ENCODE results near the gene KNOP1.

Gene KNOP1, protein sequence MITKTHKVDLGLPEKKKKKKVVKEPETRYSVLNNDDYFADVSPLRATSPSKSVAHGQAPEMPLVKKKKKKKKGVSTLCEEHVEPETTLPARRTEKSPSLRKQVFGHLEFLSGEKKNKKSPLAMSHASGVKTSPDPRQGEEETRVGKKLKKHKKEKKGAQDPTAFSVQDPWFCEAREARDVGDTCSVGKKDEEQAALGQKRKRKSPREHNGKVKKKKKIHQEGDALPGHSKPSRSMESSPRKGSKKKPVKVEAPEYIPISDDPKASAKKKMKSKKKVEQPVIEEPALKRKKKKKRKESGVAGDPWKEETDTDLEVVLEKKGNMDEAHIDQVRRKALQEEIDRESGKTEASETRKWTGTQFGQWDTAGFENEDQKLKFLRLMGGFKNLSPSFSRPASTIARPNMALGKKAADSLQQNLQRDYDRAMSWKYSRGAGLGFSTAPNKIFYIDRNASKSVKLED

DNA sequence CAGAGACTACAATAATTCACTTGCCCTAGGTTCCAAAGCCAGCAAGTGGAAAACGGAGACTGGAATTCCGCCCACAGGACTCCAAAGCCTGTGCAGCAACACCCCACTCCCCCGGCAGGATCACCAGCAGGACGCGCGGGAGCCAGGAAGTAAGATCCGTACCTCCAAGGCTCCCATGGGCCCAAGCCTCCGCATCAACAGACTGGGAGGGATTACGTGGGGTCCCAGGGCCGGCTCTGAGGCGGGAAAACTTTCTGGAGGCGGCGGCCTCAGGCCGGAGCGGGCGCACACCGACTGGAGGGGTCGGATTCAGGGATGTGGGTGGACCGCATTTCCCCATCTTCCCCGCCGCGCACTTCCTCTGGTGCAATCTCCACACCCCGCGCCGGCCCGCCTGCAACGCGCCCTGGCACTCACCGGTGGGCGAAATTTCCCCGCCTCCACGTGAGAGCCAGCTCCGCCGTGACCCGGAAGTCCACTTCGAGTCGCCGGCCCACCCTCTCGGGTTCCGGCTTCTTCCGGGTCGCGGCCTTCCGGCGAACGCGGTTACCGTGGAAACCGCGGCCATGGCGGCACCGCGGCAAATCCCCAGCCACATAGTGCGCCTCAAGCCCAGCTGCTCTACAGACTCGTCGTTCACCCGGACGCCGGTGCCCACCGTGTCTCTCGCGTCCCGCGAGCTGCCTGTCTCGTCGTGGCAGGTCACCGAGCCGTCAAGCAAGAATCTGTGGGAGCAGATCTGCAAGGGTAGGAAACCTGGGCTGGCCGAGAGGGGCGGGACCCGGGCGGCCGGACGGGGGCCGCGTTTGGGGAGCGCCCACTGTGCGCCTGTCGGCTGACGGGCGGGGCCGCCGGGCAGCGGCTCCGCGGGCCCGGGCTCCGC is at the start of gene KNOP1, which contains the start of gene IQCK:
TSS of gene KNOP1 (minus strand) at position 487 of the 883 bp plus-strand sequence. CDS start 3,192 bp downstream, outside the sequence.
TSS of gene IQCK (plus strand) at position 531 of the 883 bp plus-strand sequence. CDS start at position 567, 36 bp downstream.
- peak; percentile 72 for DNase-seq

DNA sequence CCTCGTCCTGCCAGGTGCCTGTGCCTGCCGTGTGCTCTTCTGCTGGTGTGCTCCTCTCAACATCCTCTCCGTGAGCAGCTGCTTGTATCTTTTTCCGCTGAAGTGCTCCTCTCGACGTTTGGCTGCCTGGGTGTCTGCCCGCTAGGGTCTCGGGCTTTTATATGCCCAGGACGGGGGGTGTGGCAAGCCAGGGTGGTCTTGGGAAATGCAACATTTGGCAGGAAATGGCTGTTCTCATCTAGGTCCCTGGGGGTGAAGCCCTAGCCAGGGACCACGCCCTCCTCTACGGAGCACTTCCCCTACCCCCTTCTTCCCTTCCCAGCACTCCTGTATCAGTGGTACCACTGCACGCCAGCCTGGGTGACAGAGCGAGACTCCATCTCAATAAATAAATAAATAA is 49.5 kb upstream of the KNOP1 start:
- no peak for DNase-seq

- no peak for DNase-seq
Observed at GRCh38 chr16:19766988-19767387, 49.0 kb upstream of the KNOP1 start.

- no peak for DNase-seq
Observed at GRCh38 chr16:19766554-19766884, 48.5 kb upstream of the KNOP1 start.

GRCh38 chr16:19765860-19766553 is 48.0 kb upstream of the KNOP1 start:
- DNase-seq, result no peak

GRCh38 chr16:19760356-19761060 is 42.5 kb upstream of the KNOP1 start:
- no peak for DNase-seq

DNA sequence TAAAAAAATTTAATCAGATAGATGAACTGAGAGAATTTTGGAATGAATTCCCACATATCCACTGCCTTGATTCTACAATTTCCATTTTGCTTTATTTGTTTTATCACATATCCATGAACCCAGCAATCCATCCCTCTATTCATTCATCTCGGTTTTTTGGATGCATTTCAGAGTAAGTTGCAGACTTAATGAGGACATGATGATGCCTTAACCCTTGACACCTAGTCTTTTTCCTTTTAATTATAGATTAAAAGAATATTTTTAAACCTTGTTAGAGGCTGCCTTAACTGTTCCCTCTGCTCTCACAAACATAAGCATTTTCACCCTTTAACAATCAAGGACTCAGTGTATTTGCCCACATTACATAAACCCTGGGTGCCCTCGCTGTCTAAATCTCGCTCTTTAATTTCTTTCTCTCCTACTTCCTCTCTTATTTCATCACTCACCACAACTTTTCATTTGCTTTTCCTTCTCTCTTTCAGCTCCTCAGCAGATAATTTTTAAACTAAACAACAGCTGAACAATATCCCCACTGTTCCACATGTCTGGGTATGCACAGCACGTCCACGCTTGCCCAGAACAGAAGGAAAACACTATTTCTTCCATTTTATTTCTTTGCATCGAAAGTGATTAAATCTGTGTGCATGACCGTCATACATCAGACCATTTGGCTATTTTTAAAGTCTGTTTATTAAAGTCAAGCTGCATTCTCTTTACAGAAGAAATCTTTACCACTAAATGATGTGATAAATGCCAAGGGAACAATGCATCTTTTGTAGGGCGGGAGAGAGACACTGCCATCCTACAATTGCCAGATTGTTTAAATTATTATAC is 40.0 kb upstream of the KNOP1 start:
- no peak for DNase-seq

DNA sequence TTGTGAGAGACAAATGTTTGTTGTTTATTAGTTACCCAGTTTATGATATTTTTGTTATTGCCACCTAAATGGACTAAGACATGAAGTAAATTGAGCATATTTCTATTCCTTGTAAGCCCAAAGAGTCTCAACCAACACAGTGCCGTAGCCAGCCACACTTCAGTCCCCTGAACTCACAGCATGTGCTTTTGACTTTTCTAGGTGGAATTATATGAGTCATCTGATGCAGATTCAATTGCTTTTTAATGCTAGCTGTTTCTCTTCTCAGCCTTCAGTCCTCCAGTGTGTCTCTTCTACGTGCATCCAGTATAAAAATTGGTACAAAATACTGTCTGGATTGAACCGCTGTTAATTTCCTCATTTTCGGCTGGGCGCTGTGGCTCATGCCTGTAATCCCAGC is 39.0 kb upstream of the KNOP1 start:
- no peak for DNase-seq

GRCh38 chr16:19755268-19755667 is 37.2 kb upstream of the KNOP1 start:
- DNase-seq, result no peak

DNA sequence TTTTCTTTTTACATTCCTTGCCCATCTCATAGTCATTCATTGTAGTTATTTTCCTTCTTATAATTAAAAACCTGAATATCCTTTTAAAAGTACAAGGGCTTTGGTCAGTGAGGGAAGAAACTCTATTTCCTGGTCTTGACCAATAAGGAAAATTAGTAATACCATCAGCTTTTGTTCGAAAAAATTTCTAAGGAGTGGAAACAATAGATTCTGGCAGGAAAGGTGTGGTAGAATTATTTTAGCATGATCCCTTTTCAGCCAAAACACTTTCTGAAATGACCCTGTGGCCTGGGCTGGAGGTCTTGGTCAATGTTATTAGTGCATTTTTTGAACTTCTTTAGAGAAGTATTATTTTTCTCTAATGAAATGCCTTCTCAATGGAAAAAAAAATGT is 36.6 kb upstream of the KNOP1 start:
- no peak for DNase-seq

DNA sequence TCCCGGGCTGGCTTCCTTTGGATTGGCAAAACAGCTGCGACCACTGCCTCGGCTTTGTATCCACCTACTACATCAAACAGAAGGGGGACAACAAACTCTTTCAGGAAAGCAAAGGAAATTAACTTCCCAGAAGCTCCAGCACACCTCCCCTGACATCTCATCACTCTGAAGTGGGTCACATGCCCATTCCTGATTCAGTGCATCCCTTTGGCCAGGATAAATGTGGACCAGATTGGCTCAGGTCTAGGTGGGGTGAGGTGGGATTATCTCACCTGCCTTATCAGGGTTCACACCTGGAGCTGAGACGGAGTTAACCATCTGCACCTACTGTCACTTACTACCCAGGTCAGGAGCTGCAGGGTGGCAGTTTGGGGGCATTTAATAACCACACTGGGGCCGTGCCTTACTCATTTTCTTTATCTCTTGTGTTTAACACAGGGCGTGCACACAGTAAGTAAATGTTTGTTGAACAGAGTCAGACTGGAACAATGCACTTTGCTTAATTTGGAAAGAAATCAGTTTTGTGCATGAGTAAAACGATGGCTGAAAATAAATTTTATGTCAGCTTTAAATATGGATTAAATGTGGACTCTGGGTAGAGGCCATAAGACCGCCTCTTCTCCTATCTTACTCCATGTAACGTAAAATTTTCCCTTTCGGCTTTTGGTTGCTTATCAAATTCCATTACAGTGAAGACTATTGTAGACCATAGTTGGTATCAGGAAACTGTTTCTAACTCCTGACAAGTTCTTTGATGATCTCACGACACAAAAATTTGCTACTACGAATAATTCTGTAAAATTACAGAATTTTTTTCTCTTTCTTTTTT is 36.0 kb upstream of the KNOP1 start:
- no peak for DNase-seq

- DNase-seq, result no peak
Observed at GRCh38 chr16:19751478-19752385, 33.7 kb upstream of the KNOP1 start.

DNA sequence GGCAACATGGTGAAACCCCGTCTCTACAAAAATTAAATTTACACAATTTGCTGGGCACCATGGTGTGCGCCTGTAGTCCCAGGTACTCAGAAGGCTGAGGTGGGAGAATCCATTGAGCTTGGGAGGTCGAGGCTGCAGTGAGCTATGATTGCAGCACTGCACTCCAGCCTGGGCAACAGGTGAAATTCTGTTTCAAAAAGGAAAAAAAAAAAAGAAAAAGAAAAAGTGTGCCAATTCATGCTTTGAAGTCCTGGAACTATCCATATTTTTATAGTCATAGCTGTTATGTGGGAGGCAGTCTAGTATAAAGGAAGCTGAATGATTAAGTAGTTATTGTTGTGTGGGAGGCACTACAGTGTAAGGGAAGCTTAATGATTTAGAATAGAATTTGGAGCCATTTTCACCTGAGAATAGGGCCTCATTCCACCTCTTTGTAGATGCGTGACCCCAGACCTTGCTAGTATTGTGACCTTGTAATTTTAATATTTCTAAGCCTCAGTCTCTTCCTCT is 31.6 kb upstream of the KNOP1 start:
- no peak for DNase-seq

- DNase-seq, result no peak
Observed at GRCh38 chr16:19748389-19749168, 30.6 kb upstream of the KNOP1 start.

DNA sequence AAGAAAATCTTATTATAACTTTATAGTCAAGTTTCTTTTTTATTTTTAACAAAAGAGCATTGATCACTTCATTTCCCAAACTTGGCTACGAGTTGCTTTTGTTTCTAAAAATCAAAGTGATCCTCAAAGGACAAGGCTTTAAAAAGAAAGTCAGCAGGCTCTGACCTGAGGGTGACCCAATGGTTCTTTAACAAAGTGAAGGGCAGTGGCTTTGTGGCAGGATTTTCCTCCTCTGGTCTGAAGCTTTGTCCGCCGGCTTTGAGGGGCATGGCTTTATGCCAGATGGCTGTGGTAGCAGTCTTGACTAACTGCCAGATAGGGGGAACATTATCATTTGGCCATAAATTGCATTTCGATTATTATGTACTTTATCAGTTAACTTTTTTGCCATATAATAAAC is 28.5 kb upstream of the KNOP1 start:
- DNase-seq, result no peak

GRCh38 chr16:19745286-19746010 is 27.4 kb upstream of the KNOP1 start:
- DNase-seq, result no peak

GRCh38 chr16:19744670-19745069 is 26.6 kb upstream of the KNOP1 start:
- DNase-seq, result no peak

- DNase-seq, result no peak
Observed at GRCh38 chr16:19743816-19744159, 25.8 kb upstream of the KNOP1 start.

Data from DMS 273 treated with DMSO at 0.1 percent for 48 hours (cell line).